ENCODE data around the gene TCF12. TPM values are rescaled to one million over a fixed set of nuclear protein-coding genes. Genes with fewer than 3 reads are reported as not detected.

TCF12 gene
- total RNA-seq, 3 donors from 2014 or later: 164 to 198 (median 174) TPM

GRCh38 chr15:57034613-57035012, 116.2 kb downstream of the TCF12 start:
- intact Hi-C loops (cut with DNase I; ENCODE audit: low total_unique reads): no loop called here
- no peak for TF ChIP-seq POLR2A (IDR thresholded peaks at IDR 0.05)
- no peak for TF ChIP-seq CTCF (IDR thresholded peaks at IDR 0.05)
- TF ChIP-seq POLR2AphosphoS5 (IDR thresholded peaks at IDR 0.05): no peak
- DNase-seq (ENCODE audit: low spot score in 2 of 2): no peak
- Histone ChIP-seq H3K4me3 (no peak overlapping the region), H3K27ac (no peak overlapping the region), H3K9me3 (no peaks in the 10 kb centered on the region), H3K27me3 (no peaks in the 10 kb centered on the region), H3K4me1 (peaks cover 0 to 6% of the 10 kb centered on the region in 2 donors), H3K36me3 (no peaks in the 10 kb centered on the region)

GRCh38 chr15:57035664-57036063, 117.2 kb downstream of the TCF12 start:
- TF ChIP-seq POLR2AphosphoS5 (IDR thresholded peaks at IDR 0.05) (no peak), POLR2A (IDR thresholded peaks at IDR 0.05) (no peak), CTCF (IDR thresholded peaks at IDR 0.05) (no peak)
- Histone ChIP-seq H3K27ac (no peak overlapping the region), H3K4me3 (no peak overlapping the region), H3K9me3 (no peaks in the 10 kb centered on the region), H3K27me3 (no peaks in the 10 kb centered on the region), H3K4me1 (peaks cover 0 to 5% of the 10 kb centered on the region in 2 donors), H3K36me3 (no peaks in the 10 kb centered on the region)
- intact Hi-C loops (cut with DNase I; ENCODE audit: low total_unique reads): no loop called here
- DNase-seq (ENCODE audit: low spot score in 2 of 2): no peak

DNA sequence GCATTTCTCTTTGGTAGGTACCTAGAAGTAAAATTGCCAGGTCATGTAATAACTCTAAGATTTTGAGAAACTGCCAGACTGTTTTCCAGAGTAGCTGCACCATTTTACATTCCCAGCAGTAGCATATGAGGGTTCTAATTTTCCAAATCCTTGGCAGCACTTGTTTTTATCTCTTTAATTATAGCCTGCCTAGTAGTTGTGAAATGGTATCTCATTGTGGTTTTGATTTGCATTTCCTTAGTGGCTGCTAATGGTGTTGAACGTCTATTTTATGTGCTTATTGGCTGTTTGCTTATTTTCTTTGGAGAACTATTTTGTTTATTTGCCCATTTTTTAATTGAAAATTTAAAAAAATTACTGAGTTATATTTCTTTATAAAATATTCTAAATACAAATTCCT, 117.9 kb downstream of the TCF12 start:
- TF ChIP-seq CTCF (IDR thresholded peaks at IDR 0.05): no peak
- intact Hi-C loops (cut with DNase I; ENCODE audit: low total_unique reads): no loop called here
- Histone ChIP-seq H3K4me3 (no peak overlapping the region), H3K36me3 (no peaks in the 10 kb centered on the region), H3K4me1 (no peaks in the 10 kb centered on the region), H3K27me3 (no peaks in the 10 kb centered on the region), H3K27ac (no peak overlapping the region), H3K9me3 (no peaks in the 10 kb centered on the region)
- DNase-seq (ENCODE audit: low spot score in 2 of 2): no peak

DNA sequence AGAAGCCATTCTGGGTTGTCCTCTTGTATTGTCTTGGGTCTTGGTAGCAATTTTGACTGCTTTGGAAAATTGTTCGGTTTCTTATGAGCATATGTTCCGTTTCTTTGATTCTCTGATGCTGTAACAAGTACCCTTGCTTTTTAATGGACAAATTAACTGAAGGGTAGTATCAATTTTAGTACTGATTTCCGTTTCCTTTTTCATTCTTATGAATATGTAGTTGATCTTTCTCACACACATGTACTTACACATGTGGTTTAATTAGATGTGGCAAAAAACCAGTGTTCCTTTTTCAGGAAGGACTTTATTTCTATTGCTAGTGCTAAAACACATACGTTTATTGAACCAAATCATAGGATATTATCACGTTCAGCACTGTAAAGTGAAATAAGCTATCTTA, 119.1 kb downstream of the TCF12 start:
- TF ChIP-seq POLR2AphosphoS5 (IDR thresholded peaks at IDR 0.05) (no peak), POLR2A (IDR thresholded peaks at IDR 0.05) (no peak), CTCF (IDR thresholded peaks at IDR 0.05) (no peak)
- no peak for DNase-seq (ENCODE audit: low spot score in 2 of 2)
- intact Hi-C loops (cut with DNase I; ENCODE audit: low total_unique reads): no loop called here
- H3K4me1 ChIP-seq: no peaks in the 10 kb centered on the region
- H3K27ac ChIP-seq: no peak overlapping the region
- H3K4me3 ChIP-seq: no peak overlapping the region
- H3K27me3 ChIP-seq: no peaks in the 10 kb centered on the region
- no peaks in the 10 kb centered on the region for H3K9me3 ChIP-seq
- H3K36me3 ChIP-seq: no peaks in the 10 kb centered on the region

DNA sequence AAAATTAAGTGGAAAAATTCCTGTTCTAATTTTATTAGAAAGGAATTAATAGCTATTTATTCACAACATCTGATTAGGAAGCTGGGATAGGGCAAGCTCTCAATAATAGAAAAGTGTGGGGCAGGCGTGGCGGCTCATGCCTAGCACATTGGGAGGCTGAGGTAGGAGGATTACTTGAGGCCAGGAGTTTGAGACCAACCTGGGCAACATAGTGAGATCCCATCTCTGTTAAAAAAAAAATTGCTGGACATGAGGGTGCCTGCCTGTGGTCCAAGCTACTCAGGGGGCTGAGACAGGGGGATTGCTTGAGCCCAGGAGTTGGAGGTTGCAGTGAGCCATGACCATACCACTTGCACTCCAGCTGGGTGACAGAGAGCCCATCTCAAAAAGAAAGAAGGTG, 119.6 kb downstream of the TCF12 start:
- H3K27me3 ChIP-seq: no peaks in the 10 kb centered on the region
- intact Hi-C loops (cut with DNase I; ENCODE audit: low total_unique reads): loop anchor here (2.0 kb wide), 1 partner anchor 47 kb away; no protein-coding TSS in a partner anchor
- TF ChIP-seq POLR2A (IDR thresholded peaks at IDR 0.05) (no peak), CTCF (IDR thresholded peaks at IDR 0.05) (no peak), POLR2AphosphoS5 (IDR thresholded peaks at IDR 0.05) (no peak)
- no peak overlapping the region for H3K4me3 ChIP-seq
- H3K4me1 ChIP-seq: no peaks in the 10 kb centered on the region
- no peak overlapping the region for H3K27ac ChIP-seq
- DNase-seq (ENCODE audit: low spot score in 2 of 2): no peak
- no peaks in the 10 kb centered on the region for H3K9me3 ChIP-seq
- no peaks in the 10 kb centered on the region for H3K36me3 ChIP-seq
